ENCODE measurements around the gene XXYLT1. TPM values are rescaled to one million over a fixed set of nuclear protein-coding genes. Genes with fewer than 3 reads are reported as not detected.

XXYLT1 gene
- total RNA-seq, 1 experiment from 2014 or later, result 53.9 TPM

GRCh38 chr3:195068084-195069080, 202.6 kb downstream of the XXYLT1 start:
- BruUV-seq (replicated peaks), result TSS peak; percentile 70

GRCh38 chr3:195066441-195066841, 204.5 kb downstream of the XXYLT1 start:
- Histone ChIP-seq H3K4me3 (ENCODE audit: low read depth, low read length, poor library complexity, severe bottlenecking) (no peak overlapping the region), H3K36me3 (ENCODE audit: insufficient read depth, low read length, poor library complexity, severe bottlenecking) (peaks cover 7% of the 10 kb centered on the region), H3K27me3 (replicated peaks; ENCODE audit: insufficient read depth, low read depth, low read length, poor library complexity) (no peaks in the 10 kb centered on the region), H3K4me1 (ENCODE audit: insufficient read depth, low read length, poor library complexity, severe bottlenecking) (no peaks in the 10 kb centered on the region), H3K27ac (ENCODE audit: low read depth, low read length, poor library complexity, severe bottlenecking) (no peak overlapping the region), H3K9me3 (ENCODE audit: low read depth, low read length, poor library complexity, severe bottlenecking) (no peaks in the 10 kb centered on the region)
- no TSS peak for BruUV-seq (replicated peaks)
- POLR2A ChIA-PET (ENCODE audit: low non-redundant PET), result interaction anchor here (0.7 kb wide), 1 partner anchor 255 kb away, joined by 4 read pairs; no protein-coding TSS in a partner anchor
- TF ChIP-seq EZH2 (IDR thresholded peaks at IDR 0.05; ENCODE audit: borderline replicate concordance, low read depth, low read length, poor library complexity, severe bottlenecking) (no peak), CTCF (conservative IDR thresholded peaks at IDR 0.05; ENCODE audit: low read depth, low read length) (no peak)
- CTCF ChIA-PET, result no interaction called here
- DNase-seq (ENCODE audit: low spot score), result no peak
- intact Hi-C loops (cut with micrococcal nuclease; ENCODE audit: unreplicated experiment), result no loop called here

More at GRCh38 chr3:195068084-195069080, 202.6 kb downstream of the XXYLT1 start:
- no peaks in the 10 kb centered on the region for H3K9me3 ChIP-seq (ENCODE audit: low read depth, low read length, poor library complexity, severe bottlenecking)
- H3K36me3 ChIP-seq (ENCODE audit: insufficient read depth, low read length, poor library complexity, severe bottlenecking), result peaks cover 7% of the 10 kb centered on the region
- no peak overlapping the region for H3K4me3 ChIP-seq (ENCODE audit: low read depth, low read length, poor library complexity, severe bottlenecking)
- no peak for TF ChIP-seq EZH2 (IDR thresholded peaks at IDR 0.05; ENCODE audit: borderline replicate concordance, low read depth, low read length, poor library complexity, severe bottlenecking)
- no peak for TF ChIP-seq CTCF (conservative IDR thresholded peaks at IDR 0.05; ENCODE audit: low read depth, low read length)
- H3K27me3 ChIP-seq (replicated peaks; ENCODE audit: insufficient read depth, low read depth, low read length, poor library complexity), result no peaks in the 10 kb centered on the region
- no peak overlapping the region for H3K27ac ChIP-seq (ENCODE audit: low read depth, low read length, poor library complexity, severe bottlenecking)
- POLR2A ChIA-PET (ENCODE audit: low non-redundant PET), result interaction anchor here (0.5 kb wide), 1 partner anchor 326 kb away, joined by 3 read pairs; no protein-coding TSS in a partner anchor
- intact Hi-C loops (cut with micrococcal nuclease; ENCODE audit: unreplicated experiment), result no loop called here
- CTCF ChIA-PET, result no interaction called here
- H3K4me1 ChIP-seq (ENCODE audit: insufficient read depth, low read length, poor library complexity, severe bottlenecking), result no peaks in the 10 kb centered on the region
- no peak for DNase-seq (ENCODE audit: low spot score)

DNA sequence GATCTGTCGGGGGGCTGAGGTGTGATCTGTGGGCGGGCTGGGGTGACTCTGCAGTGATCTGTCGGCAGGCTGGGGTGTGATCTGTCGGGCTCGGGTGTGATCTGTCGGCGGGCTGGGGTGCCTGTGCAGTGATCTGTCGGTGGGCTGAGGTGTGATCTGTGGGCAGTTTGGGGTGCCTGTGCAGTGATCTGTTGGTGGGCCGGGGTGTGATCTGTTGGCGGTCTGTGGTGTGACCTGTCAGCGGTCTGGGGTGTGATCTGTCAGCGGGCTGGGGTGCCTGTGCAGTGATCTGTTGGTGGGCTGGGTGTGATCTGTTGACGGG, 205.1 kb downstream of the XXYLT1 start:
- BruUV-seq (replicated peaks), result no TSS peak

More for the DNA sequence above, 205.1 kb downstream of the XXYLT1 start:
- no peak overlapping the region for H3K4me3 ChIP-seq (ENCODE audit: low read depth, low read length, poor library complexity, severe bottlenecking)
- H3K9me3 ChIP-seq (ENCODE audit: low read depth, low read length, poor library complexity, severe bottlenecking), result no peaks in the 10 kb centered on the region
- ChIA-PET CTCF (no interaction called here), POLR2A (ENCODE audit: low non-redundant PET) (no interaction called here)
- TF ChIP-seq CTCF (conservative IDR thresholded peaks at IDR 0.05; ENCODE audit: low read depth, low read length) (no peak), EZH2 (IDR thresholded peaks at IDR 0.05; ENCODE audit: borderline replicate concordance, low read depth, low read length, poor library complexity, severe bottlenecking) (no peak)
- no peaks in the 10 kb centered on the region for H3K27me3 ChIP-seq (replicated peaks; ENCODE audit: insufficient read depth, low read depth, low read length, poor library complexity)
- intact Hi-C loops (cut with micrococcal nuclease; ENCODE audit: unreplicated experiment), result no loop called here
- H3K4me1 ChIP-seq (ENCODE audit: insufficient read depth, low read length, poor library complexity, severe bottlenecking), result no peaks in the 10 kb centered on the region
- DNase-seq (ENCODE audit: low spot score), result no peak
- H3K27ac ChIP-seq (ENCODE audit: low read depth, low read length, poor library complexity, severe bottlenecking), result no peak overlapping the region
- H3K36me3 ChIP-seq (ENCODE audit: insufficient read depth, low read length, poor library complexity, severe bottlenecking), result peaks cover 7% of the 10 kb centered on the region
